Measurements from ENCODE around the gene GMDS. TPM values are rescaled to one million over a fixed set of nuclear protein-coding genes. Genes with fewer than 3 reads are reported as not detected.
A peak's percentile ranks its signal among the peaks of the same experiment; 100 is the strongest.
"Not testable (repeated sequence)": the region's sequence is repeated elsewhere in the genome, so short reads cannot be mapped to it uniquely, and the experiment has no call there.

The GMDS gene
- total RNA-seq, 1 donor from 2014 or later = 6.2 TPM

GRCh38 chr6:1695546-1696462, 549.6 kb downstream of the GMDS start:
- DNase-seq (ENCODE audit: low read depth in 2 of 2) = no peak

GRCh38 chr6:1691828-1692227, 553.6 kb downstream of the GMDS start:
- DNase-seq (ENCODE audit: low read depth in 2 of 2) = not testable (repeated sequence)

DNA sequence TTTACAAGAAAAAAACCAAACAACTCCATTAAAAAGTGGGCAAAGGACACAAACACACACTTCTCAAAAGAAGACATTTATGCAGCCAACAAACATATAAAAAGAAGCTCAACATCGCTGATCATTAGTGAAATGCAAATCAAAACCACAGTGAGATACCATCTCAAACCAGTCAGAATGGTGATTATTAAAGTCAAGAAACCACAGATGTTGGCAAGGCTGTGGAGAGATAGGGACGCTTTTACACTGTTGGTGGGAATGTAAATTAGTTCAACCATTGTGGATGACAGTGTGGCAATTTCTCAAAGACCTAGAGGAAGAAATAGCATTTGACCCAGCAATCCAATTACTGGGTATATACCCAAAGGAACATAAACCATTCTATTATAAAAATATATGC, 554.7 kb downstream of the GMDS start:
- not testable (repeated sequence) for DNase-seq (ENCODE audit: low read depth in 2 of 2)

- no peak for DNase-seq (ENCODE audit: low read depth in 2 of 2)
Observed at GRCh38 chr6:1689141-1689540, 556.3 kb downstream of the GMDS start.

DNA sequence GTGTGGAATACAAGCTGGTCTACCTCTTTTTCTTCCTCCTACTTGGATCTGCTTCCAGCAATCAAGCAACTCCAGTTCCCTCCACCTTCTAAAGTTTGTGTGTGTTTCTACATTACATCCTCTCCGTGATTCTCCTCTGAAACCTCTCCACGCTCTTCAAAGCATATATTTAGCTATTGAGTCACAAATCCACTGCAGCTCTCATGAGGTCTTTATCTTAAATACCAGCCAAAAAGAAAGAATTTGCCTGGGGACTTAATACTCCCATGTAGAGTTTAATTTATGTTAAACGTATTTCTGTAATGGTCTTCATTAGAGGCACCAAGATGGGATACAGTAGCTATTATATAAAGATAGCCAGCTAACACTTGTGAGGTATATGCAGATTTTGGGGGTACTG, 557.0 kb downstream of the GMDS start:
- DNase-seq (ENCODE audit: low read depth in 2 of 2) = no peak

DNA sequence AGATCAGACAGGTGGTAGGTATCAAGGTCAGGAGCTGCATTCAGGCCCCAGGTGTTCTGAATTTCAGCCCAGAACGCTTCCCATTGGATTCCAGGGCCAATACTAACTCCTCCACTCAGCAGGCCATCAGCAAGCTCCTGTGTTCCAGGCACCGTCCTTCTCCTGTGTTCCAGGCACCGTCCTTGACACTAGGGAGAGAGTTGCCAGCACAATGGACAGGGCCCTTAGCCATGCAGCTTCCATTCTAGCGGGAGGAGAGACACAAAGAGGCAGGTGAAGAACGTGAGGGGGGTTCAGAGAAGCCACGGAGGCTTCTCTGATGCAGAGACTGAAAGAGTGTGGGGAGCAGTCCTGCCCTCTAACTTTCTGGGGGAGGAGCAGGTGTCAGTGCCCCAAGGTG, 558.0 kb downstream of the GMDS start:
- no peak for DNase-seq (ENCODE audit: low read depth in 2 of 2)

- DNase-seq (ENCODE audit: low read depth in 2 of 2) = peak in 1 of 2 donors; percentile 29
Observed at GRCh38 chr6:1686117-1687098, 559.0 kb downstream of the GMDS start.

DNA sequence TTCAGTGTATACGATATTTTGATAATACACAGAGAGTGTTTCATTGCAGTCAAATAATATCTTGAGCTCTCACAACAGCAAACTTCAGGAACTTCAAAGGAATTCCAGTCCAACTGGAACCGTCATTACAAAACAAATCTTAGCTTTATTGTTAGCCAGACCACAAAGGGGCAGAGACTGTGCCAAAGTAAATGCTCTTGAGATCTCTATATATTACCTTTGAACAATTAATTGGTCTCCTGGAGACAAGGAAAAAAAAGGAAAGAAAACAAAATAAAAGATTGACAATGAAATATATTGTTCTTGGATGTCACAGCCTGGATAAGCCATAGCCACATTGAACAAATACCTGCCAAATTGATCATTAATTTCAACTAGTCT, 565.7 kb downstream of the GMDS start:
- DNase-seq (ENCODE audit: low read depth in 2 of 2) = peak in 1 of 2 donors; percentile 30

DNA sequence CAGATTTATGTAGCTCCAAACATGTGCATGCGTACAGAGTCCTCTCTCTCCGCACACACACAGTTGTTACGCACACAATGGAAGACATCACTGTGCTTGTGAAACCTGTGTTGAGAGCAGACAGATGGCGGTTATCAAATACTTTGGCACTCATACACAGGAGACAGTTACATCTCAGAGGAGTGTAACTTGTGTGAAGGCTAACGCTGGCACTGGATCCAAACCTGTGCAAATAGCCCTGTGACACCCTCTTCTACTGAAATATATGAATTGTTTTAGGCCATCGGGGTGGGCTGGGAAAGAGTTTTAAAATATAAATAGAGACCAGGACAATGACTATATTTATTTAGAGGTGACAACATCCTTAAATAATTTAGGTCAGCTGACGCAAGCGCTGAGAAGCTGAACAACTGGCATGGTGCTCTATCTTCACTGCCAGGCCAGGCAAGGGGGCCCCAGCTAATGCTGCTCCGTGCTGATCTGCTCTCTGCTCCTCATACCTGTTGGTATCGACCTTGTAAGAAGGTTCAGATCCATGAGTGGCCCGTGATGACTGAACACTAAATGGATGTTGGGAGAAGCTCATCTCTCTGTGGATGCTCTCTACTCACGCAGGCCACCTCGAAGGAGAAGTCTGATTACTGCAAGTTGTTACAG, 566.2 kb downstream of the GMDS start:
- DNase-seq (ENCODE audit: low read depth in 2 of 2) = no peak

- DNase-seq (ENCODE audit: low read depth in 2 of 2) = no peak
Observed at GRCh38 chr6:1678201-1678600, 567.2 kb downstream of the GMDS start.

DNA sequence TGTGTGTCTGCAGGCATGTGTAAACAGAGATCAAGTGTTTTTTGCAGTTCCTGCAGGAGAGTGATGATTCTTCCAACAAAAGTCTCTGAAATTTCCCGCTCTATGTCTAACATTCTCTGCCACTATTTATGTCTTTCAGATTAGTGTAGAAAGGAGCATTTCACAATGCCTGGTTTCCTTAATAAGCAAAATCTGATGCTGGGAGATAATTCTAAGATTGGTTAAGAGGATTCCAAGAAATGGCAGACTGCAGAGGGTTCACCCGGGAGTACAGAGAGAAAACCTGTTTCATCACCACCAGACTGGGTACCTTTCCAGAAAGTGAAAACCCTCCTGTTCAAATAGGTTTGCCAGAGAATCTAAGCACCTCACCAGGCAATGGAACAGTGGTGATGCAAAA, 573.0 kb downstream of the GMDS start:
- DNase-seq (ENCODE audit: low read depth in 2 of 2) = no peak

GRCh38 chr6:1670711-1671462, 574.5 kb downstream of the GMDS start:
- DNase-seq (ENCODE audit: low read depth in 2 of 2) = no peak

DNA sequence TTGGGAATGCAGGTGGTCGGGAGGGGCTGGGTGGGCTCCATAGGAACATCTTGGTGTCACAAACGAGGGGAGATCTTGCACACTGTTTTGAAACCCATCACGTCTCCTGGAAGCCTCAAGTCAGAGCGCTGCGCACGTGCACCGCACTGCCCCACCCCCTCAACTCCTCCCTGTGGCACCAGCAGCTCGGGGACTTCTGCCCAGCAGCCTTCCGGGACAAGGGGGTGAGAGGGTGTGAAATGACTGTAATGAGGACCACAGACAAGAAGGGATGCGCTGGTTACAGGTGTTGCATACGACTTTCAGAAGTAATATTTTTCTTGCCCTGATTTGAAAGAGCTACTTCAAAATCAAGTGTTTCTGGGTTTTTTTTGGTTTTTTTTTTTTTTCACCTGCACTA, 575.4 kb downstream of the GMDS start:
- DNase-seq (ENCODE audit: low read depth in 2 of 2) = no peak

- not testable (repeated sequence) for DNase-seq (ENCODE audit: low read depth in 2 of 2)
Observed at GRCh38 chr6:1668456-1668855, 576.9 kb downstream of the GMDS start.

GRCh38 chr6:1667805-1668175, 577.6 kb downstream of the GMDS start:
- DNase-seq (ENCODE audit: low read depth in 2 of 2) = no peak

DNA sequence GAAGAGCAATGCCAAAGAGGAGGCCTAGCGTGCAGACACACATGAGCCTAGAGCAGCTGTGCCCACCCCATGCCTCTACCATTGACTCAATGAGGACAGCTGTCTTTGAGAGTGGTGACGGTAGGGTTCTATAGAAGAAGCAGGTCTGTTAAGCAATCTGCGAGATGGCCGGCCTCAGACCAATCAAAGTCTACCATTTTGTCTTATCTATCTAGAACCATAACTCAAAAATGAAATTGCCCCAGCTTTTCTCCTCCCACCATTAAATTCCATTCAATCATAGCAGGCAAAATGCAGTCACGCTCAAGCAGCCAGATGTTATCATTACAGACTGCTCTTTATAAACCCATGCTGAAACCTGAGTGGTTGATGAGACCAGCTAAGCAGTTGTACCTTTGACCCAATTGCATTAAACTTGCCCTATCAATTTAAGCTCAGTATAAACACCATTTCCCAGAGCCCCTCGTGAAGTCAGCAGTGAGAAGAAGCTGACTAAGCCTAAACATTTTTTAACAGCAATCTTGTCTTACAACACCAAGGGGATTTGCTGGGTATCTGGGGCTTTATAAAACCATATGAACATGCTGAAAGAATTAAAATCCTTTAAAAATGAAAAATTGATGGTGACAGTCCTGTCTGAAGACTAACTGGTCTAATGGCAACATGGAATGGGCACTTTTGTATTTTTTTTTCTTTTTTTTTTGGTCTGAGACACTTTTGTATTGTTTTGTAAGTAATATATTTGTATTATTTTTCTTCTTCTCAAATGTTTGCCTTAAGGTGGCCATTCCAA, 578.2 kb downstream of the GMDS start:
- DNase-seq (ENCODE audit: low read depth in 2 of 2) = no peak

- DNase-seq (ENCODE audit: low read depth in 2 of 2) = no peak
Observed at GRCh38 chr6:1665214-1665613, 580.2 kb downstream of the GMDS start.

DNA sequence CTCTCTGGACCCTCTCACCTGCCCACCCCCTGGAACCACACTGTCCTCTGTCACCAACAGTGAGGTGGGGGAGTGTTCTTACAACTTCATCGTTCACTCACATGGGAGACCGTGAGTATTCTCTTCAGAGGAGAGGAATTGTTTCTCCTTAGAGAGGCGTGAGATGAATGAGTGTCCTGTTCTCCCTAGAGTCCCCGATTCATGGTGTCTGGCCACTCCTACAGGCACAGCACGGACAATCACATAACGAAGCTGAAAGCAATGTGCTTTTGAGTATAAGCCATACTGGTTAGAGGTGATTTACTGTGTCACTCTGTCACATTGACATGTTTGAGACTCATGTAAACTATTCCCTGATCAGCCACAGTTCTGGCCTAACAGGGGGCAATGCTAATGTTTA, 581.1 kb downstream of the GMDS start:
- no peak for DNase-seq (ENCODE audit: low read depth in 2 of 2)

DNA sequence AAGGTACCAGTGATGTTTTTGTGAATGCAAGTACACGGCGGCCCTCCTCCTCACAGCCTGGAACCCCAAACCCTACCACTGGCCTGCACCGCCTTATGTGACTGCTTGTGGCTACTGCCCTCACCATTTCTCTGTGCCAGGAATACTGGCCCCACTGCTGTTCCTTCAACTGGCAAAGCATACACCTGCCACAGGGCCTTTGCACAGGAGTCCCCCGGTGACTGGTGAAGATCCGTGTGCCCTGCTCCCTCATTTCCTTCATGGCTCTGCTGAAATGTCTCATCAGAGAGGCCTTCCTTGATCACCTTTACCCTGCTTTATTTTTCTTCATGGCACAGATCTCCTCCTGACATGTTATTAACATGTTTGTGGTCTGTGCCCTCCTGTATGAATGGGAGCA, 581.9 kb downstream of the GMDS start:
- DNase-seq (ENCODE audit: low read depth in 2 of 2) = no peak

DNA sequence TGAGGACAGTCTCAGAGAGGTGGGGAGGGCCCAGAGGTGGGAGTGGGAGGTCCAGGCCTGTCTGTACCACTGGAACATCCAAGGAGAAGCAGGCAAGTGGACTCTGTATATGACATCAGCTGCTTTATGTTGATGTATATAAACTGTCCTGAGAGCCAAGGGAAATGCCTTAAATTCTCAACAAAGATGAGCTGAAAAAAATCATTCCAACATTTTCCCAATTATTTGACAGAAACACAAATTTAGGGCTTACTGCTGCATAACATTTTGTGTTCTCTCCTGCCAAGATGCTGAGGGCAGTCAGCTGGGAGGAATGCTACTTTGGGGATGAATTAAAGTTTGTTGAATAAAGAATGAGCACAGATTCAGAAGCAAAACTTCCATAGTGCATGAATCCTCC, 582.9 kb downstream of the GMDS start:
- no peak for DNase-seq (ENCODE audit: low read depth in 2 of 2)

Measured in dermis microvascular lymphatic vessel endothelial cell (primary cell).